Ureter (tissue), 1 donor: ENCODE data around the gene FUT4. TPM values are rescaled to one million over a fixed set of nuclear protein-coding genes. Genes with fewer than 3 reads are reported as not detected.
"Not testable (repeated sequence)": the region's sequence is repeated elsewhere in the genome, so short reads cannot be mapped to it uniquely, and the experiment has no call there.

Experiments used
- DNase-seq: peaks from one replicate; pipeline ENCODE4 v3.0.0-alpha.2; 2020; ENCODE audit warnings: low spot score
- total RNA-seq: library from RNA; stranded (reverse); gene quantifications from one replicate; pipeline ENCODE4 v1.2.4, GENCODE V29; 2023
- donor health status: DM: yes; HTN: yes; CAD: no.

FUT4 gene, protein sequence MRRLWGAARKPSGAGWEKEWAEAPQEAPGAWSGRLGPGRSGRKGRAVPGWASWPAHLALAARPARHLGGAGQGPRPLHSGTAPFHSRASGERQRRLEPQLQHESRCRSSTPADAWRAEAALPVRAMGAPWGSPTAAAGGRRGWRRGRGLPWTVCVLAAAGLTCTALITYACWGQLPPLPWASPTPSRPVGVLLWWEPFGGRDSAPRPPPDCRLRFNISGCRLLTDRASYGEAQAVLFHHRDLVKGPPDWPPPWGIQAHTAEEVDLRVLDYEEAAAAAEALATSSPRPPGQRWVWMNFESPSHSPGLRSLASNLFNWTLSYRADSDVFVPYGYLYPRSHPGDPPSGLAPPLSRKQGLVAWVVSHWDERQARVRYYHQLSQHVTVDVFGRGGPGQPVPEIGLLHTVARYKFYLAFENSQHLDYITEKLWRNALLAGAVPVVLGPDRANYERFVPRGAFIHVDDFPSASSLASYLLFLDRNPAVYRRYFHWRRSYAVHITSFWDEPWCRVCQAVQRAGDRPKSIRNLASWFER
- total RNA-seq, result 6.6 TPM

DNA sequence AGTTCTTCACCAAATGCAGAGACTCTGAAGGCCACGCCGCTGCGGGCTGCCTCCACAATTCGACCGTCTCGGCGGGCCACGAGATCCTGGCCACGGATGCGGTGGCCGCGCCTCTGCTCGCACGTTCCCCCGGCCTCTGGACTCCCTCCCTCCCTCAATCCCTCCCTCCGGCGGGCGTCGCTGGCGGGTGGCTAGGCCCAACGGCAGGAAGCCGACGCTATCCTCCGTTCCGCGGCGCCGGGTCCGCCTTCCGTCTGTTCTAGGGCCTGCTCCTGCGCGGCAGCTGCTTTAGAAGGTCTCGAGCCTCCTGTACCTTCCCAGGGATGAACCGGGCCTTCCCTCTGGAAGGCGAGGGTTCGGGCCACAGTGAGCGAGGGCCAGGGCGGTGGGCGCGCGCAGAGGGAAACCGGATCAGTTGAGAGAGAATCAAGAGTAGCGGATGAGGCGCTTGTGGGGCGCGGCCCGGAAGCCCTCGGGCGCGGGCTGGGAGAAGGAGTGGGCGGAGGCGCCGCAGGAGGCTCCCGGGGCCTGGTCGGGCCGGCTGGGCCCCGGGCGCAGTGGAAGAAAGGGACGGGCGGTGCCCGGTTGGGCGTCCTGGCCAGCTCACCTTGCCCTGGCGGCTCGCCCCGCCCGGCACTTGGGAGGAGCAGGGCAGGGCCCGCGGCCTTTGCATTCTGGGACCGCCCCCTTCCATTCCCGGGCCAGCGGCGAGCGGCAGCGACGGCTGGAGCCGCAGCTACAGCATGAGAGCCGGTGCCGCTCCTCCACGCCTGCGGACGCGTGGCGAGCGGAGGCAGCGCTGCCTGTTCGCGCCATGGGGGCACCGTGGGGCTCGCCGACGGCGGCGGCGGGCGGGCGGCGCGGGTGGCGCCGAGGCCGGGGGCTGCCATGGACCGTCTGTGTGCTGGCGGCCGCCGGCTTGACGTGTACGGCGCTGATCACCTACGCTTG, at the start of gene FUT4:
TSS of gene FUT4 (plus strand) at position 227 of the 951 bp plus-strand sequence. CDS start at position 440, 213 bp downstream.
- peak; percentile 88 for DNase-seq

DNA sequence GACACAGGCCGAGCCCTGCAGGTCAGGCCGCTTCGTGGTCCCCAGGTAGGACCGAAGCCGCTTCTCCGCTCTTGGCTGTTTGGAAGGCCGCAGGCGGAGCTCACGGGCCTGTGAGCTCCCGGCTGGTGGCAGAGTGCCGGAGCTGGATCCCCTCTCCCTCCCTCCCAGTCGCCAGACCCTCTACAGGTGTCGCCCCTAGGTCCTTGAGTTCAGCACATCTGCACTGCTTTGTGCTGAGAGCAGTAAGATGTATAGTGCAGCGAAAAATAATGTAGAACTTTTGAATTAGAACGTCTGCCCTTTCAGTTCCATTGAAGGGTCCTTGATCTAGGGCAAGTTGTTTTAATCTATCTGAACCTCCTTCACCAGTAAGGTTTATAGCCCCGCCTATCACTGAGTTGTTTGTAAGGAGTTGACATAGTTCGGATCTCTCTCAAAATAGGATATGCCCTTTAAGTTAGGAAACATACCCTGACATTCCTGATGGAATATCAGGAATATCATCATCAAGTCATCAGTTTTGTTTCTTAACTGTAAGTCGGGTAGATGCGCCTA, 49.5 kb upstream of the FUT4 start:
- no peak for DNase-seq

DNA sequence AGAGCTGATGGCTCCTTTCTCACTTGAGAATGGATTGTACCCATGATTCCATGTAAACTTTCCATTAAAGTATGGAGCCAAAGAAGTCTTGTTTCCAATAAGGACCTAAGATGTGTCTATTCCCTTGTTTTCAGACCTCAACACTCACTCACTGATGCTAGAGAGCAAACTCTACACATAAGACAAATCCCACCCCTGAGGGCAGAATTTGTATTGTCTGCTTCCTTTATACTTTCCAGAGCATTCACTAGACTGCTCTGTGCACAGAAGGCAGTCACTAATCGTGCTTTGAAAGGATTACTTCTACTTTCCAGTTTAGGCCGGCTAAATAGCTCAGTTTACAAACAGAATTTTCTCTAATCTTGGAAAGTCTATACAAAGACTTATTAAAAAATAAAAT, 43.5 kb upstream of the FUT4 start:
- DNase-seq, result no peak

DNA sequence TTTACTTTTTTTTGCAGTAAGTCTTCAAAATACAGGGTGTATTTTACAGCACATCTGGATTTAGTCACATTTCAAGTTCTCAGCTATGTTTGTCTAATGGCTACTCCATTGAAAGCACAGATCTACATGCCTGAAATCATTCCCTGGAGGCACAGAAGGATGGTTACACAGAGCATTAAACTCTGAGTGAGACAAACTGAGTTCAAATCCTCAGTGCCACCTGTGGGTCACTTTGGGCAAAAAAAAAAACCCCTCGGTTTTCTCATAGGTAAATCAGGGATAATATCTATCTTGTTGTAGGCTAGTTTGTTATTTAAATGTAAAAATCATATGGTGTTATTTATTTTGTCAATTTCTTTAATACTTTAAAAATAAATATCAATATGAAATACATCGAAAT, 42.2 kb upstream of the FUT4 start:
- DNase-seq, result no peak

DNA sequence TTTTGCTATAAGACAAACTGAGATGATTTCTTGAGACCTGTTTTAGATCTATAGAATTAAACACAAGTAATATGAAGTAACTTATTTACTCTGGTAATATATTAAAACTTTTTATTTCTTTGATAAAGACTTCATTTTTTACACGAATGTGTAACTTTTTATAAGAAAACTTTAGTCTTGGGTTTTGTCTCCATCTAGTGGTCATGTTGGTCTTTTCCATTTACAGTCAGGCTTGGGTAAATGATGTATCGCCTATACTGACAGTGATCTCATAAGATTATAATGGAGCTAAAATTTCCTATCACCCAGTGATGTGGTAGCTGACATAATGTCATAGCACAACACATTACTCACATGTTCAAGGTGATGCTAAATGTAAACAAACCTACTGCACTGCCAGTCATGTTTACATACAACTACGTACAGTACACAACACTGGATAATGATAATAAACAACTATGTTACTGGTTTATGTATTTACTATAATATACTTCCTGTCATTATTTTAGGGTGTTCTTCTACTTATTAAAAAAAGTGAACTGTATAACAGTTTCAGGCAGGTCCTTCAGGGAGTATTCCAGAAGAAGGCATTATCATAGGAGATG, 38.9 kb upstream of the FUT4 start:
- no peak for DNase-seq

DNA sequence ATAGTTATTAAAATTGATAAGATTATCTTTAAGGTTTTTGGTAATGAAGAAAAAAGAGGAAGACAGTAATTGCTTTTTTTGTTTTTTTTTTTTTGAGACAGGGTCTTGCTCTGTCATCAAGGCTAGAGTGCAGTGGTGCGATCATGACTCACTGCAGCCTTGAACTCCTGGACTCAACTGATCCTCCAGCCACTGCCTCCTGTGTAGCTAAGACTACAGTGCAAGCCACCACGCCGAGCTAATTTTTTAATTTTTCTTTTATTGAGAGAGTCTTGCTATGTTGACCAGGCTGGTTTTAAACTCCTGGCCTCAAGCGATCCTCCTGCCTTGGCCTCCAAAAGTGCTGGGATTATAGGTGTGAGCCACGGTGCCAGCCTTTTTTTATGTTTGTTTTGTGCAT, 37.2 kb upstream of the FUT4 start:
- not testable (repeated sequence) for DNase-seq

DNA sequence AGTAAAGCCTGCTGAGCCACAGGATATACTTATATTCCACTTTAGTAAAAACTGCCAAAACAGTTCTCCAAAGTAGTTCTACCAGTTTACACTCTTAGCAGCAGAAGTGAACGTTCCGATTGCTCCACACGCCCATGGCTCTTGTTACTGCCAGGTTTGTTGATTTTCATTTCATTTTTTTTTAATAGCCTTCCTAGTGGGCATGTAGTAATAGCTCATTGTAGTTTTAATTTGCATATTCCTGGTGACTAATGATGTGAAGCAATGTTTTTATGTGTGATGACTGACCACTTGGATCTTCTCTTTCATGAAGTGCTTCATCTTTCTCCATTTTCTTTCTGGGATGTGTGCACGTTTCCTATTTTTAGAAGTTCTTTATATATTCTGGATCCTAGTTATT, 36.2 kb upstream of the FUT4 start:
- DNase-seq, result no peak

DNA sequence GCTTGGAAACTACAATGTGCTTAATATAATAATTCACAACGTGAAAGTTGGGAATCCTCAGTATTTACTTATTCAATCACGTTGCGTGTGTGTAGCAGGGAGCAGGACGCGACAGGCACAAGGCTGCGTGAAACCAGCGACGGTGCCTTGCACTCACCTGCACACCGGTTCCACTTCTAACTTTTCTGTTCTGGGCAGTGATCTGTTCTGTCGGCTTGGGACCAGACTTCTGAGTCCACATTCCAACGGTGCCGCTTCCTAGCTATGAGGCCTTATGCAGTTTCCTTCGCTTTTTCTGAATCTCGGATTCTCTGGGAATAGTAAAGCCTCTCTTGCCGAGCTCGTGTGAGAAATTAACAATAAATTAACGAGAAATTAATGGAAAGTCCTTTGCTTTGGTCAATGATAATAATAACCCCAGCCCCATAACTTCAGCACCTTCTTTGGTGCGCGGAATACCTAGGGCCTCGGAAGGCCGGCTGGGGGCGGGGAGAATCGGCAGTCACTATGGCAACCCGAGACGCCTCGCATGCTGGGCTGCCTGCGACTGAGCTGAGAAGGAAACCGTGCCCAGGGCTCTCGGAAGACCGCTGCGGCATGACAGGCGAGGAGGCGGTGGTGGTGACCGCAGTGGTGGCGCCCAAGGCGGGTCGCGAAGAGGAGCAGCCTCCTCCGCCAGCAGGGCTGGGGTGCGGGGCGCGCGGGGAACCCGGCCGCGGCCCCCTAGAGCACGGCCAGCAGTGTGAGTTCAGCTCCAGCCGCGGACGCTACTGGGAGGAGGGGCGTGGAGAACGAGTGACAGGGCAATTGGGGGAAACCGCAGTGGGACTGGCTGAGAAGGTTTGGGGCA, 31.6 kb upstream of the FUT4 start, which contains the start of gene C11orf97:
TSS of gene C11orf97 (plus strand) at position 530 of the 850 bp plus-strand sequence. CDS start at position 598, 68 bp downstream.
- peak; percentile 60 for DNase-seq

DNA sequence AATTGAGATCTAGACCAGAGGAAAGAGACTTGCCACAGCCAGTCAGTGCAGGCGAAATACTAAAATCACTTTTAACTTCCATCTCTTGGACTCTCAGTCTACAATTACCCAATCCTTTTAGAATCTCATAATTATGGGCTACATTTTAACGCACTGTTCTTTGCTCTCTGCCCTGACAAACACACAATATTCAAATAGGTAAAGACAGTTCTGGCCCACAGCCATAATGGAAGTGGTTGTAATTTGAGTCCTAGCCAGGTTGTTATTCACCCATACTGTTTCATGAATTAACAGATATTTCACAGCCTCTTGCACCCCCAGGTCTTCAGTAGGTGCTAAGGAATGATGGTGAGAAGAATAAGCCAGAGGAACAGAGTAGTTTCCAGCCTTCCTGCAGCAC, 30.6 kb upstream of the FUT4 start:
- no peak for DNase-seq

DNA sequence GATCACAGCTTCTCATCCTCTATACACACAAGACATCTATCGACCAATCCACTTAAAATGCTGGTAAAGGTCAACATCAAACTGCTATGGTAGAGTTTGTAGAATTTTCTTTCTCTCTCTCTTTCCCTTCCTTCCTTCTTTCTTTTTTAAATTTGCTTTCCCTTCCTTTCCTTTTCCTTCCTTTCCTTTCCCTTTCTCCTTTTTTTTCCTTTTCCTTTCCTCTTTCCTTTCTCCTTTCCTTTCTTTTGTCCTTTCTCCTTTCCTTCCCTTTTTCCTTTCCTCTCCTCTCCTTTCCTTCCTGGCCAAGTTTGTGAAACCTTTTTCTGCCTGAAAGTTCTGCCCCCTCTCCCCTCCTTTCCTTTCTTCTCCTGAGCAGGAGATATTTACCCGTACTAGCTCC, 28.3 kb upstream of the FUT4 start:
- no peak for DNase-seq

DNA sequence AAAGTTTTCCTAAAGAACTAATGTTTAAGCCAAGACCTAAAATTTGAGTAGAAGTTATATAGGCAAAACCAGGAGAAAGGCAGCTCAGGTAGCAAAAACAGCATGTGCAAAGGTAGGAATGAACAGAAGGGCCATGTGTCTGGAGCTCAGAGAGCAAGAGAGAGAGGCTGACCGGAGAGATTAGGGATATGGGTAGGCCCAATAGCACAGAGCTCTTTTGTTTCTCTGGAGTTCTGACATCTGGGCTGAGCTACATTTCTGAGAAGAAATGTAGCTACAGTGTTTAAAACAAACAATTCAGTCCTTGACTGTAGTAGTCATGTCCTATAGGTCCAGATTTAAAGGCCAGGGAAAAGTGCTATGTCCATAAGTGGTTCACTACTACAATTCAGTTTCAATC, 27.0 kb upstream of the FUT4 start:
- DNase-seq, result no peak

DNA sequence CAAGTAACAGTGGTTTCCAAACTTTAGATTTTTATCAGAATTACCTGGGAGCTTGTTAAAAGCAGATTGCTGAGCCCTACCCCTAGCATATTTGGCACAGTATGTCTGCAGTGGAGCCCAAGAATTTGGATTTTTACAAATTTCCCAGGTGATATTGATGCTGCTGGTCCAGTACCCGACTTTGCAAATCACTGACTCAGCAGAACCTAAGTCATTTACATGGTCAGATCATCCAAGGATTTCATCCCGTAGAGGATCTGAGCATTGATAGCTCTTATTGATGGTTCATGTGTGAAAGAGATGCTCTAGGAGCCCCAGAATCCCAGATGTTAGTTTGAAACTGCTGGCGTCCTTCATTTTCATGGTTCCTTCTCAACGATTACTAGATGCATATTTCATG, 25.4 kb upstream of the FUT4 start:
- no peak for DNase-seq

DNA sequence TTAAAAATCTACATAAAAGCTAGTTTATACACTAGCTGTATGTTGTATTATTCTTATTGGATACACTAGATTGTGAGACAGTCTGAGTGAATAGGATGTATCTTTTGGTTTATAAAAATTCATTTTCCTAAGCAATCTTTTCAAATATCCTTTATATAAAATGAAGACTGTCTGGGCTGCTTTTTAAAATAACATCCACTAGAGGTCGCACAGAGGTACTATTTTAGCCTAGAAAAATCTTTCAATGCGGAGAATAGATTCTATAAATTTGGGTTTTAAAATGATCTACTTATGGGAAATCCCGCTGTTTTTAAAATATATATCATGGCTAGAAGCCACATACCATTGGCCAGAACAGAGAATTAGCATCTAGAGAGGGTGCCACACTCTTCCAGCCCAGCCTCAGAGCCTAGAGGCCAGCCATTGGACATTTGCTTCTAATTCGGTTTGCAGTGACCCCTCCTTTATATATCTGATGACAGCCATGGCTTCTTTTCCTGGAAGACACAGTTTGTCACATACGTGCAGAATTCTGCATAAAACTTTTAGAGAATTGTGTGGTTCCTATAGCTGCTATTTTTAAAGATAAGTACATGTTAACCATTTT, 24.1 kb upstream of the FUT4 start:
- DNase-seq, result no peak

DNA sequence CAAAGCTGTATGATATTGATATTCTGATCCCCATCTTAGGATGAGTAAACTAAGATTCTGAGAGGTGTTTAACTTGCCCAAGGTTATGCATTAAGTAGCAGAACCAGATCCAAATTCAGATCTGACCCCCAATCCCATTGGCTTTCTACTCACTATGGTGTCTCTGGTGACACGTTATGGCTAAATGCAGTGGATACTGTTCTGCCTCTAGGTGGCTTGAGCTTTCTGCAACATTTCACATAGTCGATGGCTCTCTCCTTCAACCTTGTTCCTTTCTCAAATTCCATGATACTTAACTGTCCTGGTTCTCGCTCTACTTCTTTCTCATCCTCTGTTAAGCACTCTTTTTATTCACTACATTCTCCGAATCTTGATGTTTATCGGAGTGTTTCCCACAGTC, 22.0 kb upstream of the FUT4 start:
- no peak for DNase-seq

DNA sequence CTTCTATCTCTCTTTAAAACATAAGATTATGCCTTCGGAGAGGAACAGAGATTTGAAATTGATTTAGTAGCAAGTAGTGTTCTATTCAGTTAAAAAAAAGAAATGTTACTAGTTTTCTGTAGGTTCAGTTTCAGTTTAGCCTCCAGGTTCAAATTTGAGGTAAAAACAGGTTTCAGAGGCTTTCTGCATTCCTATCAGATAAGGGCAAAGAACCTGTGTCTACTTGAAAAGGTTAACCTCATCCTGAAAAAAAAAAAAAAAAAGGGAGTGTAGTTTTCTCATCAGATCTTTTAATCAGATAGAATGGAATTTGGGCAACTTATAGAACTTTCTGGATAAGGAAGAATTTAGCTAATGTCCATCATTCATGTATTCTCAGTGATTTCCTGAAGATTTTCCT, 19.4 kb upstream of the FUT4 start:
- DNase-seq, result no peak

DNA sequence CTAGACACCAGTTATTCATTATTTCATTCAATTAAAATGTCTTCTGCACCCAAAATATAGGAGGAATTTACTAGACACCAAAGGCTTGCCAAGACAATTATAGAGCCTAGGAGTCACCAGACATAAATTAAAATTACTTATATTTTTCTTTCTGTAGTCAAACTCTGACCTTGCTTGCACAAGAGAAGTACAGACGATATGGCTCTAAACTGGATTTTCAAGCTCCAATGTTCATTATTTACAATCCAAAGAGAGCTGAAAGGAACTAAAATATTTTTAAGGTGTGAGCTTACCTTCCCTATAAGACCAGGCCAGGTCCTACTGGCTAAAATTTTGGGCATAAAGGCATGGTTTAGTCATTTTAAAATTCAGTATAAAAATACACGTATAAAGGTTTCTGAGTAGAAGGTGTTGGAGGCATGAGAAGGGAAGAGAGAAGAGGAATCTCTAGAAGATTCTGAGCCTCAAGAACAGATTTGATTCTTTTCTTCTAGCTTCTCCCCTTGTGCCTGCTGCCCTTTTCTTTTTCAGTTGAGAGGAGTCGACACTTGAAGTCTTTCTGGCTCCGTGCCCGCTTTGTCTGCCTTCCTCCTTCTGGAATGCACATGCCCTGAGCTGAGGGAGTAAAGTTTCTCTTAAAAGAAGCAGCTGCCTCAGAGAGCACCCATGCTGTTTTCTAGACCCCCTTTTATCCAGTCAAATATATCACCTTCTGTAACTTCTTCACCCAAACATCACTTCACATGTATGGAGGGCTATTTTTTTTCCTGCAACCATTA, 18.0 kb upstream of the FUT4 start:
- peak; percentile 66 for DNase-seq

DNA sequence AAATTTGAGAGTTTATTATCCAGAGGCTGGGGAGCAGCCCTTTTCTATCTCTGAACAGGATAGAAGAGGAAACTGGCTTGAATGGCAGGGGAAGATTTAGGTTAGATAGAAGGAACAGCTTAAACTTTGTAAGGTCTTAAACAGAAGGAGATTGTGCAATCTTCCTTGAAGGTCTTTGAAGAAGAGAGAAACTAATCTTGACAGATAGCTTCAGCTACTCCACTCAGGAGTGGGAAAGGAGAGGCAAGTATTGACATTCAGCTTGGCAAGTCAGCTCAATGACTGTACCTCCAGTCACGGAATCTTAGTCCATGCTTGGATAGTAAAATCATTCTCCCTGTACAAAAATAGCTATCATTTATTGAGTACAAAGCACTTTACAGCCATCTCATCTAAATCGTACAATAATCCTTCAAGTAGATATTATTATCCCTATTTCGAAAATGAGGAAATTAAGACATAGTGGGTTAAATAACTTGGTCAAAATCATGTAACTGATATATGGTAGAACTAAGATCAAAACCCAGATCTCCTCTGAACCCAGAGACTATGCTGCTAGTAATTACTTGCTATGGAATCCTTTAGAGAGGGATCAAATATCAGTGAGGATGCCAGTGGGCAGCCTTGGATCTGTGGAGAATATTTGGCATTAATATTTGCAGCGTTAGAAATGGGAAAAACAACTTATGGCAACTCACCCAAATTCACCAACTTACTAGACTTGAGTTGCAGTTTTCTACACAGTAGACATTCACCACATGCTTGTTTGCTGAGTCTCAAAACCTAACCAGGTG, 16.9 kb upstream of the FUT4 start:
- no peak for DNase-seq

DNA sequence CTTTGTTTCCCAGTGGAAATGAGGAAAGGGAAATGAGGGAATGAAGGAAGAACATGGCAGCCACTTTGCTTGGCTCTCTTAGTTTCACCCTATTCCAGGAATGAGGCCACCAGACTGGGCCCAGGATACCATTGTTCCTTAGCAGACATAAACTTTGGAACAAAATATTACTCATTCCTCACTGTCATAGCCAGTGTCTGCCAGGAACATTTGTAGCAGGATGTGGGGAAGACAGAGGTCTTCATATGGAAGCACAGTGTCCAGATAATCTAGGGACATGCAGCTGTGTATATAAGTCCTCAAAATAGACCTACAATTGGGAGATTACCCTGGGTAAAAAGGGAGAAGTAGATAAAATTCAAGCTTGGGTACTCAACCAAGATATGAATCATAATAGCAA, 15.2 kb upstream of the FUT4 start:
- DNase-seq, result no peak

DNA sequence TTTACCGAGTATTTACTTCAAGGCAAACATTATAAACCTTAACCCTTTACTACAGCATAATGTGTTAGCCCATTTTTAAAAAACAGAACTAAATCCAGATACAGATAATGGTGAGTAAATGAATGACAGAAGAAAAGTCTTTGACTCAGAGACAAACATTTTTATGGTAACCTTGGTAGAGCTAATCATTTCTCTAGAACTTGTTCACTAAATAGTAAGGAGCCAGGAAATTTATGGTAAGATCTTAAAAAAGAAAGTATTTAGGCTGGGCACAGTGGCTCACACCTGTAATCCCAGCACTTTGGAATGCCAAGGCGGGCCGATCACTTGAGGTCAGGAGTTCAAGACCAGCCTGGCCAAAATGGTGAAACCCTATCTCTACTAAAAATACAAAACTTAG, 11.5 kb upstream of the FUT4 start:
- DNase-seq, result no peak
